GM20000 (cell line): ENCODE data around the gene LRRC52.

ENCODE experiments used
- DNase-seq: peaks from one replicate; pipeline ENCODE4 v3.0.0; 2012; ENCODE audit warnings: low spot score
- CTCF ChIP-seq: IDR thresholded peaks from 2 replicates; pipeline ENCODE4 v1.5.1; 2012; ENCODE audit warnings: mild to moderate bottlenecking, control low read depth; ENCODE audit errors: extremely low read depth, missing control alignments

LRRC52 gene

GRCh38 chr1:165501970-165502348 lies 41.8 kb upstream of the LRRC52 start:
- no peak for TF ChIP-seq CTCF
- DNase-seq = no peak

GRCh38 chr1:165507570-165507969 lies 36.2 kb upstream of the LRRC52 start:
- TF ChIP-seq CTCF = no peak
- no peak for DNase-seq

GRCh38 chr1:165508291-165508690 lies 35.5 kb upstream of the LRRC52 start:
- no peak for TF ChIP-seq CTCF
- DNase-seq = no peak

GRCh38 chr1:165512816-165513215 lies 31.0 kb upstream of the LRRC52 start:
- TF ChIP-seq CTCF = no peak
- no peak for DNase-seq

GRCh38 chr1:165516469-165516868 lies 27.3 kb upstream of the LRRC52 start:
- TF ChIP-seq CTCF = no peak

GRCh38 chr1:165520646-165521045 lies 23.2 kb upstream of the LRRC52 start:
- TF ChIP-seq CTCF = no peak
- no peak for DNase-seq

More at GRCh38 chr1:165516469-165516868, 27.3 kb upstream of the LRRC52 start:
- DNase-seq = no peak

- DNase-seq = no peak
Observed at GRCh38 chr1:165524639-165525285, 19.0 kb upstream of the LRRC52 start.

More at GRCh38 chr1:165524639-165525285, 19.0 kb upstream of the LRRC52 start:
- TF ChIP-seq CTCF = no peak
